PC-9 (cell line): ENCODE results near the gene MRPL49. TPM values are rescaled to one million over a fixed set of nuclear protein-coding genes. Genes with fewer than 3 reads are reported as not detected.

Source experiments
- BruUV-seq: library from RNA; stranded (reverse); fragments of 400-500 nt; replicated peaks from 2 replicates; lab custom pipeline; 2021; lab: Mats Ljungman, UMichigan
- CTCF ChIA-PET: fragments of 300-600 bp; sonication (Branson Sonifier 250); formaldehyde crosslinking; loops from one replicate; lab custom pipeline; 2022; ENCODE audit warnings: antibody characterized with exemption; lab: Charles Lee
- POLR2A ChIA-PET: fragments of 300-600 bp; sonication (Branson Sonifier 250); formaldehyde crosslinking; loops from one replicate; lab custom pipeline; 2022; ENCODE audit warnings: antibody characterized with exemption; ENCODE audit not compliant: unreplicated experiment; lab: Charles Lee
- DNase-seq, 2 experiments: peaks; one replicate each; pipeline versions ENCODE4 v3.0.0 to v3.0.0-alpha.2; 2015 to 2022; ENCODE audit warnings: mixed read lengths in 1 of 2
- H2AFZ ChIP-seq: fragments of 200-600 bp; sonication (generic); 2 replicates; pipeline ENCODE4 v1.8.1; 2017; ENCODE audit warnings: antibody characterized with exemption
- H3F3A ChIP-seq: fragments of 200-600 bp; sonication (generic); 2 replicates; pipeline ENCODE4 v1.8.1; 2017; ENCODE audit warnings: antibody characterized with exemption, mild to moderate bottlenecking, low read depth; ENCODE audit not compliant: insufficient read depth
- H3K27ac ChIP-seq: fragments of 200-600 bp; sonication (generic); 2 replicates; pipeline ENCODE4 v1.6.1; 2016; ENCODE audit warnings: mixed run types
- H3K27me3 ChIP-seq: fragments of 200-600 bp; sonication (generic); 2 replicates; pipeline ENCODE4 v1.6.1; 2016; ENCODE audit warnings: low read depth, mixed run types; ENCODE audit not compliant: insufficient read depth
- H3K36me3 ChIP-seq: fragments of 200-600 bp; sonication (generic); 2 replicates; pipeline ENCODE4 v1.6.1; 2016; ENCODE audit warnings: low read depth, mixed run types
- H3K4me1 ChIP-seq: fragments of 200-600 bp; sonication (generic); replicated peaks from 2 replicates; pipeline ENCODE4 v1.6.1; 2016; ENCODE audit warnings: mixed run types; ENCODE audit not compliant: insufficient read depth
- H3K4me2 ChIP-seq: fragments of 200-600 bp; sonication (generic); 2 replicates; pipeline ENCODE4 v1.6.1; 2017; ENCODE audit warnings: mixed run types
- H3K4me3 ChIP-seq: fragments of 200-600 bp; sonication (generic); 2 replicates; pipeline ENCODE4 v1.6.1; 2016; ENCODE audit warnings: mixed run types
- H3K79me2 ChIP-seq: fragments of 200-600 bp; sonication (generic); 2 replicates; pipeline ENCODE4 v1.6.1; 2017; ENCODE audit warnings: low read depth, mixed run types
- H3K9me2 ChIP-seq: fragments of 200-600 bp; sonication (generic); 2 replicates; pipeline ENCODE4 v1.8.1; 2017; ENCODE audit warnings: mild to moderate bottlenecking; ENCODE audit not compliant: insufficient read depth
- H3K9me3 ChIP-seq: fragments of 200-600 bp; sonication (generic); 2 replicates; pipeline ENCODE4 v1.8.1; 2016; ENCODE audit warnings: low read depth; ENCODE audit not compliant: insufficient read depth
- H4K20me1 ChIP-seq: fragments of 200-600 bp; sonication (generic); 2 replicates; pipeline ENCODE4 v1.8.1; 2017; ENCODE audit not compliant: insufficient read depth
- EZH2 ChIP-seq: fragments of 200-600 bp; sonication (generic); IDR thresholded peaks from 2 replicates; pipeline ENCODE4 v1.8.0; 2017; ENCODE audit warnings: antibody characterized with exemption, low read depth
- intact Hi-C: fragments of 100-400 bp; cut with micrococcal nuclease; formaldehyde crosslinking; loops from one replicate; pipeline ENCODE4 v1.10.0; 2022; ENCODE audit not compliant: unreplicated experiment
- total RNA-seq: library from RNA; stranded (reverse); gene quantifications from 2 replicates; pipeline ENCODE4 v1.2.3, GENCODE V29; 2021
- TF ChIP-seq, protein P1 (sequence below): fragments of 200-600 bp; sonication (generic); conservative IDR thresholded peaks from 2 replicates; pipeline ENCODE4 v1.6.1; 2017; ENCODE audit warnings: mixed run types, antibody characterized with exemption, mild to moderate bottlenecking, moderate library complexity

MRPL49 gene
- total RNA-seq, 1 experiment from 2014 or later = 95.0 TPM

DNA sequence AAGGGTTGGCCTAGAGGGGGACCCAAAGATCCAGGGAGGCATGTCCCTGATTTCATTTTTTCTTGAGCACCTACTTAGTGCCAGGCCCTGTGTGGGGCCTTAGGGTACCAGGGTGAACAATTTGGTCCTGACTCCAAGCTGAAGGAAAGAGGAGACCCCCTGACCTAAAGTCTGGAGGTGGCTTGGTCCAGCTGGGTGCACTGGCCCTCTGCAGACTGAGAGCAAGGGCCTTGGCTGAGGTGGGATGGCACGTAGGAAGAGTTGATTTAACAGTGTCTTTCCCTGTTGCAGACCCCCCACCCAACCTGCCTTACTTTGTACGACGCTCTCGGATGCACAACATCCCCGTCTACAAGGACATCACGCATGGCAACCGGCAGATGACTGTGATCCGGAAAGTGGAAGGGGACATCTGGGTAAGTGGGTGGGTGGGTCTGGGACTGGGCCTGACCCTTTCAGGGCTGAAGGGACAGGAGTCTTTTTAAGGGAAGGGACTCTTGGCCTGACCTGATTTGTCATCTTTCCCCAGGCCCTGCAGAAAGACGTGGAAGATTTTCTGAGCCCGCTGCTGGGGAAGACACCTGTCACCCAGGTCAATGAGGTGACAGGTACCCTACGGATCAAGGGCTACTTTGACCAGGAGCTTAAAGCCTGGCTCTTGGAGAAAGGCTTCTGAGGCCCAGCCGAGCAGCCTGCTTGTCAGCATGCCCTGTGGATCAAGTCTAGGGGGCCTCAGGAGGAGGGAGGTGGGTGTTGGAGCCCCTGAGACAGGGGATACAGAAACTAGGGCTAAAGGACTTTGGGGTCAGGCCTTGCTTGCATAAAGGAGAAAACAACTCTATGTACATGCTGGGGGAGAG is 3.3 kb downstream of the MRPL49 start:
- Histone ChIP-seq H3F3A (peaks cover 73% of the 10 kb centered on the region), H3K27ac (no peak overlapping the region), H3K9me2 (no peaks in the 10 kb centered on the region), H3K9me3 (no peaks in the 10 kb centered on the region), H4K20me1 (peaks cover 18% of the 10 kb centered on the region; the same call in 1 of the 2 replicates), H3K36me3 (peaks cover 48% of the 10 kb centered on the region), H3K4me2 (no peak overlapping the region), H2AFZ (no peak overlapping the region), H3K4me3 (no peak overlapping the region), H3K27me3 (no peaks in the 10 kb centered on the region), H3K4me1 (peaks cover 25% of the 10 kb centered on the region), H3K79me2 (peaks cover 42% of the 10 kb centered on the region)
- POLR2A ChIA-PET = no interaction called here
- intact Hi-C loops = no loop called here
- TF ChIP-seq, protein P1, sequence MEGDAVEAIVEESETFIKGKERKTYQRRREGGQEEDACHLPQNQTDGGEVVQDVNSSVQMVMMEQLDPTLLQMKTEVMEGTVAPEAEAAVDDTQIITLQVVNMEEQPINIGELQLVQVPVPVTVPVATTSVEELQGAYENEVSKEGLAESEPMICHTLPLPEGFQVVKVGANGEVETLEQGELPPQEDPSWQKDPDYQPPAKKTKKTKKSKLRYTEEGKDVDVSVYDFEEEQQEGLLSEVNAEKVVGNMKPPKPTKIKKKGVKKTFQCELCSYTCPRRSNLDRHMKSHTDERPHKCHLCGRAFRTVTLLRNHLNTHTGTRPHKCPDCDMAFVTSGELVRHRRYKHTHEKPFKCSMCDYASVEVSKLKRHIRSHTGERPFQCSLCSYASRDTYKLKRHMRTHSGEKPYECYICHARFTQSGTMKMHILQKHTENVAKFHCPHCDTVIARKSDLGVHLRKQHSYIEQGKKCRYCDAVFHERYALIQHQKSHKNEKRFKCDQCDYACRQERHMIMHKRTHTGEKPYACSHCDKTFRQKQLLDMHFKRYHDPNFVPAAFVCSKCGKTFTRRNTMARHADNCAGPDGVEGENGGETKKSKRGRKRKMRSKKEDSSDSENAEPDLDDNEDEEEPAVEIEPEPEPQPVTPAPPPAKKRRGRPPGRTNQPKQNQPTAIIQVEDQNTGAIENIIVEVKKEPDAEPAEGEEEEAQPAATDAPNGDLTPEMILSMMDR = no peak
- TF ChIP-seq EZH2 = no peak
- BruUV-seq = no TSS peak
- CTCF ChIA-PET = no interaction called here
- no peak for DNase-seq

DNA sequence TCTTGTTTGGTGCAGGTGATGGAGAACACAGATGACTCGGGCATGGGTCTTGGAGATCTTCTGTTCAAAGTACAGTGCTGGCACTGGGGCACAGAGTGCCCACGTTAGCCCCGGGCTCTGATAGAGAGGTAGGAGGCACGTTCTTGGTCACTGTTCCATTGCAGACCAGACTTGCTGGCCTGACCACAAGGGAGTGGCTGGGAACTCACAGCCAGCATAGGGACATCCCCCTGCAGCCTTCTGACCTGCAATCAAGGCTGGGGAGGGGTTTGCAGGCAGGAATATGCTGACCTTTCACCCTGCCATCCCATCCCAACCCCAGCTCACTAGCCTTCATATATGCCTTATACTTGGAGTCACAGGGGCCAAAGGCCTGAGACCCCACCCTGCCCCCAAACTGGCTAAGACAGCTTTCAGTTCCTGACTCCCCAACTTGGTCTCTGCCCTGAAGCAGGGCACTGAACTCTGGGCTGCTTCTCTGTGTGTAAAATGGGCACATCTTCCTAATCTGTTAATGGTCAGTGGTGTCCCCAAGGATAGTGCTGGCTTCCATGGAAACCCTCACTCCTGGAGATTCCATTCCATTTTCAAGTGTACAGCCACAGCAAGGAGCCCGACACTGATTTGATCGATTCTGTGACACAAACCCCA is 4.6 kb downstream of the MRPL49 start:
- TF ChIP-seq EZH2 = no peak
- TF ChIP-seq, protein P1 = no peak
- peaks cover 17% of the 10 kb centered on the region for H3K4me1 ChIP-seq
- H3K4me3 ChIP-seq = no peak overlapping the region
- H3K27ac ChIP-seq = no peak overlapping the region
- peaks cover 52% of the 10 kb centered on the region for H3K36me3 ChIP-seq
- H3K4me2 ChIP-seq = no peak overlapping the region
- no peaks in the 10 kb centered on the region for H3K27me3 ChIP-seq
- peaks cover 72% of the 10 kb centered on the region for H3F3A ChIP-seq
- no peak overlapping the region for H2AFZ ChIP-seq
- no peaks in the 10 kb centered on the region for H3K9me2 ChIP-seq
- no peak for DNase-seq
- no TSS peak for BruUV-seq
- ChIA-PET POLR2A (interaction anchor here (0.7 to 0.9 kb wide), 2 partner anchors 17 to 205 kb away, joined by 6 to 8 read pairs; no protein-coding TSS in a partner anchor), CTCF (no interaction called here)
- H4K20me1 ChIP-seq = peaks cover 25% of the 10 kb centered on the region
- no peaks in the 10 kb centered on the region for H3K9me3 ChIP-seq
- intact Hi-C loops = no loop called here
- peaks cover 34% of the 10 kb centered on the region for H3K79me2 ChIP-seq

DNA sequence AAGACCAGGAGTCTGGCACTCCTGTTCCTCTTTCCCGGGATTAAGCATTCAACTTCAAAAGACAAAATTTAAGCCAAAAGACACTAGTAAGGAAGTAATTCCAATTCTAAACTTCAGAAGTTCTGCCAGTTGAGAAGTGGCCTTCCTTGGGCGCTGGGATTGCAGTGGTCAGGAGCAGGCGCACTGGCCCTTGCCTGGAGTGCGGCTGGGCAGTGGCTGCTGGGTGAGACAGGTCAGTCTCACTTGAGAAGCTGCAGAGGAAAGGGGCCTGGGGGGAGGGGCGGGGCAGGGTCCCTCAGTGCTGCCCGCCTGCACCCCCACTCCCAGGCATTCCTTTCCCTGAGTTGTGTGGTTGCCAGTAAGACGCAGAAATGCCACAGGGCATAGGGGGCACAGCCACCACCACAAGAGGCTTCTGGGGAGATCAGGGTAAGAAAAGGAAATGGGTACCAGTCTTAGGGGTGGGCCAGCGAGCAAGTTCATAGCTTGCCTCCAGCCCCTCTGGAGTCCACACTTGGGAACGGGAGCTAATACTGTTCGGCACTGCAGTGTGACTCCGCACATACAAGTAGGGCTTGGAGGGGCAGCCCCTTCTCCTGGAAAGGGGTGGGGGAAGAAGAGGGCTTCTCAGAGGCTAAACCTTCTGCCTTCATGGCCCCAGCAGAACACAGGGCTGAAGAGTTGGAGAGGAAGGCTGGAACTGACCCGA is 5.5 kb downstream of the MRPL49 start:
- Histone ChIP-seq H3K27me3 (no peaks in the 10 kb centered on the region), H3K4me1 (peaks cover 19% of the 10 kb centered on the region), H3K79me2 (peaks cover 37% of the 10 kb centered on the region), H3K4me3 (no peak overlapping the region), H3K36me3 (peaks cover 60% of the 10 kb centered on the region), H3K27ac (no peak overlapping the region), H2AFZ (no peak overlapping the region), H3K9me2 (no peaks in the 10 kb centered on the region), H3K4me2 (no peak overlapping the region), H4K20me1 (peaks cover 34% of the 10 kb centered on the region), H3F3A (peaks cover 74% of the 10 kb centered on the region), H3K9me3 (no peaks in the 10 kb centered on the region)
- intact Hi-C loops = no loop called here
- TF ChIP-seq EZH2 = no peak
- POLR2A ChIA-PET = interaction anchor here (0.6 to 0.9 kb wide), 3 partner anchors 16 to 165 kb away, joined by 3 to 6 read pairs (median 3); no protein-coding TSS in a partner anchor
- no peak for DNase-seq
- BruUV-seq = no TSS peak
- CTCF ChIA-PET = no interaction called here
